Stomach (tissue), 4 donors: Measurements from ENCODE around the gene CDKN2B-AS1.

Source experiments
- CTCF ChIP-seq, 7 experiments: fragments of 450-650 bp in 4 of 7; fragments of 200-600 bp in 3 of 7; sonication (generic) in 3 of 7; IDR thresholded peaks; one replicate each; pipeline ENCODE4 v1.5.1; 2016 to 2019; ENCODE audit warnings: antibody characterized with exemption in 7 of 7, control low read depth in 2 of 7, mild to moderate bottlenecking in 1 of 7
- EP300 ChIP-seq: sonication (generic); formaldehyde crosslinking; IDR thresholded peaks from one replicate; pipeline ENCODE4 v1.6.1; 2017; ENCODE audit warnings: antibody characterized with exemption
- POLR2A ChIP-seq, 4 donors: fragments of 450-650 bp; IDR thresholded peaks; one replicate each; pipeline ENCODE4 v1.6.1; 2016; ENCODE audit warnings: antibody characterized with exemption in 4 of 4, control low read depth in 2 of 4, mild to moderate bottlenecking in 1 of 4, moderate library complexity in 1 of 4

GRCh38 chr9:22065431-22066200, 71.0 kb downstream of the CDKN2B-AS1 start:
- TF ChIP-seq CTCF (IDR thresholded peaks at IDR 0.05) (no peak), POLR2A (IDR thresholded peaks at IDR 0.05) (no peak), EP300 (no peak)
